SK-N-SH treated with all-trans-retinoic acid at 6 μM for 48 hours (cell line): Measurements from ENCODE around the gene IL17B.
"Not testable (repeated sequence)": the region's sequence is repeated elsewhere in the genome, so short reads cannot be mapped to it uniquely, and the experiment has no call there.

ENCODE experiments used
- ATAC-seq: fragments of 200-7000 bp; cut with Tn5 transposase; 3 replicates; pipeline ENCODE4 v1.9.1; 2020; ENCODE audit warnings: mild to moderate bottlenecking, moderate library complexity
- ARNTL ChIP-seq: fragments of 450-650 bp; formaldehyde crosslinking; IDR thresholded peaks from 2 replicates; pipeline ENCODE4 v1.5.0; 2020; ENCODE audit warnings: low read depth, mild to moderate bottlenecking, moderate library complexity, borderline replicate concordance
- BACH2 ChIP-seq: fragments of 250-450 bp; sonication (Bioruptor Pico); IDR thresholded peaks from 2 replicates; pipeline ENCODE4 v1.9.0; 2021; ENCODE audit warnings: mild to moderate bottlenecking, borderline replicate concordance
- CSDC2 ChIP-seq: fragments of 250-450 bp; sonication (Bioruptor Pico); IDR thresholded peaks from 2 replicates; pipeline ENCODE4 v1.5.0; 2020; ENCODE audit warnings: mild to moderate bottlenecking, moderate library complexity
- ESRRG ChIP-seq: fragments of 250-450 bp; sonication (Bioruptor Pico); IDR thresholded peaks from 2 replicates; pipeline ENCODE4 v1.6.1; 2021; ENCODE audit warnings: mild to moderate bottlenecking
- GLIS3 ChIP-seq: fragments of 250-450 bp; sonication (Bioruptor Pico); IDR thresholded peaks from 2 replicates; pipeline ENCODE4 v1.5.0; 2020; ENCODE audit warnings: mild to moderate bottlenecking, moderate library complexity
- ISL1 ChIP-seq: fragments of 250-450 bp; sonication (Bioruptor Pico); IDR thresholded peaks from 2 replicates; pipeline ENCODE4 v2.1.2; 2022; ENCODE audit warnings: mild to moderate bottlenecking, moderate library complexity
- PPARA ChIP-seq: fragments of 250-450 bp; sonication (Bioruptor Pico); IDR thresholded peaks from 2 replicates; pipeline ENCODE4 v1.5.0; 2020; ENCODE audit warnings: mild to moderate bottlenecking, borderline replicate concordance
- RARB ChIP-seq: fragments of 250-450 bp; sonication (Bioruptor Pico); IDR thresholded peaks from 2 replicates; pipeline ENCODE4 v1.8.0; 2021; ENCODE audit warnings: mild to moderate bottlenecking, moderate library complexity
- SNAI2 ChIP-seq: fragments of 250-450 bp; sonication (Bioruptor Pico); IDR thresholded peaks from 2 replicates; pipeline ENCODE4 v1.5.0; 2020; ENCODE audit warnings: mild to moderate bottlenecking, moderate library complexity
- TCF4 ChIP-seq: fragments of 250-450 bp; sonication (Bioruptor Pico); IDR thresholded peaks from 2 replicates; pipeline ENCODE4 v1.8.0; 2021; ENCODE audit warnings: mild to moderate bottlenecking, moderate library complexity, borderline replicate concordance
- TOX ChIP-seq: fragments of 250-450 bp; sonication (Bioruptor Pico); IDR thresholded peaks from 2 replicates; pipeline ENCODE4 v1.8.0; 2021; ENCODE audit warnings: mild to moderate bottlenecking, moderate library complexity, borderline replicate concordance
- ZC3H10 ChIP-seq: fragments of 250-450 bp; sonication (Bioruptor Pico); IDR thresholded peaks from 2 replicates; pipeline ENCODE4 v1.5.1; 2021; ENCODE audit warnings: mild to moderate bottlenecking, moderate library complexity
- ZFP3 ChIP-seq: fragments of 250-450 bp; sonication (Bioruptor Pico); IDR thresholded peaks from 2 replicates; pipeline ENCODE4 v1.5.0; 2020; ENCODE audit warnings: mild to moderate bottlenecking, moderate library complexity
- ZFP30 ChIP-seq: fragments of 450-650 bp; formaldehyde crosslinking; IDR thresholded peaks from 2 replicates; pipeline ENCODE4 v1.5.0; 2022; ENCODE audit warnings: mild to moderate bottlenecking, moderate library complexity
- ZNF565 ChIP-seq: fragments of 450-650 bp; formaldehyde crosslinking; conservative IDR thresholded peaks from 2 replicates; pipeline ENCODE4 v1.5.0; 2020; ENCODE audit warnings: low read depth, mild to moderate bottlenecking, moderate library complexity
- ZNF70 ChIP-seq: fragments of 450-650 bp; formaldehyde crosslinking; IDR thresholded peaks from 2 replicates; pipeline ENCODE4 v1.5.0; 2020; ENCODE audit warnings: mild to moderate bottlenecking, moderate library complexity
- ZNF8 ChIP-seq: fragments of 450-650 bp; formaldehyde crosslinking; IDR thresholded peaks from 2 replicates; pipeline ENCODE4 v1.5.0; 2020; ENCODE audit warnings: mild to moderate bottlenecking, moderate library complexity
- TF ChIP-seq, protein P1 (sequence below): fragments of 250-450 bp; sonication (Bioruptor Pico); IDR thresholded peaks from 2 replicates; pipeline ENCODE4 v1.8.0; 2021; ENCODE audit warnings: low read depth, mild to moderate bottlenecking, moderate library complexity, borderline replicate concordance
- TF ChIP-seq, protein P2 (sequence below): fragments of 250-450 bp; sonication (Bioruptor Pico); IDR thresholded peaks from 2 replicates; pipeline ENCODE4 v1.8.0; 2020; ENCODE audit warnings: mild to moderate bottlenecking, moderate library complexity, borderline replicate concordance
- TF ChIP-seq, protein P3 (sequence below): fragments of 250-450 bp; sonication (Bioruptor Pico); IDR thresholded peaks from 2 replicates; pipeline ENCODE4 v1.5.0; 2020; ENCODE audit warnings: mild to moderate bottlenecking, moderate library complexity
- TF ChIP-seq, protein P4 (sequence below): fragments of 250-450 bp; sonication (Bioruptor Pico); IDR thresholded peaks from 2 replicates; pipeline ENCODE4 v1.5.1; 2021; ENCODE audit warnings: mild to moderate bottlenecking, moderate library complexity

IL17B gene

DNA sequence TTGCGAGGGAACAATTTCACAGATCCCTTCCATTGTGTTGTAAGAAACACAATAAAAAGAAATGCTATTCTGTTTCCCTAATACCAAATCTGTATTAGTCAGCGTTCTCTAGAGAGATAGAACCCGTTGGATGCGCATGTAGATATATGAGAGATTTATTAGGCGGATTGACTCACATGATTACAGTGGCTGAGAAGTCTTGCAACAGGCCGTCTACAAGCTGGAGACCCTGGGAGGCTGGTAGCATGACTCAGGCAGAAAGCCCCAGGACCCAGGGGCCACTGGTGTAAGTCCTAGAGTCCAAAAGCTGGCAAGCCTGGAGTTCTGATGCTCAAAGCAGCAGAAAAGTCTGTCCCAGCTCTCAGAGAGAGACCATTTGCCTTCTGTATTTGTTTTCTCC is 18.4 kb upstream of the IL17B start:
- TF ChIP-seq SNAI2 (CRISPR knock-in tag): no peak
- no peak for TF ChIP-seq ZFP3
- no peak for TF ChIP-seq RARB (CRISPR knock-in tag)
- no peak for TF ChIP-seq ESRRG
- no peak for TF ChIP-seq ZNF8 (CRISPR knock-in tag)
- TF ChIP-seq ZFP30 (CRISPR knock-in tag): no peak
- no peak; the same call in 2 of the 3 replicates for ATAC-seq

DNA sequence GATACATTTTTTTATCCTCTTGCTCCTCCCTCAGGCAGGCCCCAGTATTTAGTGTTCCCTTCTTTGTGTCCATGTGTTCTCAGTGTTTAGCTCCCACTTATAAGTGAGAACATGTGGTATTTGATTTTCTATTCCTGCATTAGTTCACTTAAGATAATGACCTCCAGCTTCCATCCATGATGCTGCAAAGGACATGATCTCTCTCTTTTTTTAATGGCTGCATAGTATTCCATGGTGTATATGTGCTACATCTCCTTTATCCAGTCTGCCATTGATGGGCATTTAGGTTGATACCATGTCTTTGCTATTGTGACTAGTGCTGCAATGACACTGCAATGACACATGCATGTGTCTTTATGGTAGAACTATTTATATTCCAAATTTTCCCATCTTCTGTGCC is 15.9 kb upstream of the IL17B start:
- peak; percentile 98 for TF ChIP-seq ZNF70 (CRISPR knock-in tag)
- not testable (repeated sequence) for ATAC-seq

DNA sequence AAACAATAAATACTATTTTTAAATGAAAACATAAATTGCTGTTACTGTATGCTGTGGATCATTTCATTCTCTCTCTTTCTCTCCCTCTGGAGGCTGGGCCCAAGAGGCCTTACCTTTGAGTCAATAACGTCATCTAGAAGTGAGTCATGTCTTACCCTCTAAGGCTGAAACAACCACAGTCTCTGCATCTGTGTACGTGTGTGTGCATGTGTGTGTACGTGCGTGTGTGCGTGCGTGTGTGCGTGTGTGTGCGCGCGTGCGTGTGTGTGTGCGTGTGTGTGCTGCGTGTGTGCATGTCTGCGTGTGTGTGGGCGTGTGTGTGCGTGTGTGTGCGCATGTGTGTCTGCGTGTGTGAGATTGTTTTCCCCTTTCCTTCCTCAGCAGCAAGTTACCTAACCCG is 13.6 kb upstream of the IL17B start:
- TF ChIP-seq SNAI2 (CRISPR knock-in tag) (no peak), ISL1 (CRISPR knock-in tag) (no peak), TOX (CRISPR knock-in tag) (no peak), RARB (CRISPR knock-in tag) (no peak), GLIS3 (CRISPR knock-in tag) (no peak), ZNF8 (CRISPR knock-in tag) (no peak), PPARA (CRISPR knock-in tag) (no peak), BACH2 (CRISPR knock-in tag) (no peak), ZNF565 (CRISPR knock-in tag) (no peak), ZFP3 (no peak), ESRRG (no peak), CSDC2 (CRISPR knock-in tag) (no peak), ARNTL (no peak), ZFP30 (CRISPR knock-in tag) (no peak), TCF4 (CRISPR knock-in tag) (no peak), ZC3H10 (CRISPR knock-in tag) (no peak)
- TF ChIP-seq, protein P1, sequence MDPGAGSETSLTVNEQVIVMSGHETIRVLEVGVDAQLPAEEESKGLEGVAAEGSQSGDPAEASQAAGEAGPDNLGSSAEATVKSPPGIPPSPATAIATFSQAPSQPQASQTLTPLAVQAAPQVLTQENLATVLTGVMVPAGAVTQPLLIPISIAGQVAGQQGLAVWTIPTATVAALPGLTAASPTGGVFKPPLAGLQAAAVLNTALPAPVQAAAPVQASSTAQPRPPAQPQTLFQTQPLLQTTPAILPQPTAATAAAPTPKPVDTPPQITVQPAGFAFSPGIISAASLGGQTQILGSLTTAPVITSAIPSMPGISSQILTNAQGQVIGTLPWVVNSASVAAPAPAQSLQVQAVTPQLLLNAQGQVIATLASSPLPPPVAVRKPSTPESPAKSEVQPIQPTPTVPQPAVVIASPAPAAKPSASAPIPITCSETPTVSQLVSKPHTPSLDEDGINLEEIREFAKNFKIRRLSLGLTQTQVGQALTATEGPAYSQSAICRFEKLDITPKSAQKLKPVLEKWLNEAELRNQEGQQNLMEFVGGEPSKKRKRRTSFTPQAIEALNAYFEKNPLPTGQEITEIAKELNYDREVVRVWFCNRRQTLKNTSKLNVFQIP (CRISPR knock-in tag): no peak
- TF ChIP-seq, protein P2, sequence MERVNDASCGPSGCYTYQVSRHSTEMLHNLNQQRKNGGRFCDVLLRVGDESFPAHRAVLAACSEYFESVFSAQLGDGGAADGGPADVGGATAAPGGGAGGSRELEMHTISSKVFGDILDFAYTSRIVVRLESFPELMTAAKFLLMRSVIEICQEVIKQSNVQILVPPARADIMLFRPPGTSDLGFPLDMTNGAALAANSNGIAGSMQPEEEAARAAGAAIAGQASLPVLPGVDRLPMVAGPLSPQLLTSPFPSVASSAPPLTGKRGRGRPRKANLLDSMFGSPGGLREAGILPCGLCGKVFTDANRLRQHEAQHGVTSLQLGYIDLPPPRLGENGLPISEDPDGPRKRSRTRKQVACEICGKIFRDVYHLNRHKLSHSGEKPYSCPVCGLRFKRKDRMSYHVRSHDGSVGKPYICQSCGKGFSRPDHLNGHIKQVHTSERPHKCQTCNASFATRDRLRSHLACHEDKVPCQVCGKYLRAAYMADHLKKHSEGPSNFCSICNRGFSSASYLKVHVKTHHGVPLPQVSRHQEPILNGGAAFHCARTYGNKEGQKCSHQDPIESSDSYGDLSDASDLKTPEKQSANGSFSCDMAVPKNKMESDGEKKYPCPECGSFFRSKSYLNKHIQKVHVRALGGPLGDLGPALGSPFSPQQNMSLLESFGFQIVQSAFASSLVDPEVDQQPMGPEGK (CRISPR knock-in tag): no peak
- TF ChIP-seq, protein P3, sequence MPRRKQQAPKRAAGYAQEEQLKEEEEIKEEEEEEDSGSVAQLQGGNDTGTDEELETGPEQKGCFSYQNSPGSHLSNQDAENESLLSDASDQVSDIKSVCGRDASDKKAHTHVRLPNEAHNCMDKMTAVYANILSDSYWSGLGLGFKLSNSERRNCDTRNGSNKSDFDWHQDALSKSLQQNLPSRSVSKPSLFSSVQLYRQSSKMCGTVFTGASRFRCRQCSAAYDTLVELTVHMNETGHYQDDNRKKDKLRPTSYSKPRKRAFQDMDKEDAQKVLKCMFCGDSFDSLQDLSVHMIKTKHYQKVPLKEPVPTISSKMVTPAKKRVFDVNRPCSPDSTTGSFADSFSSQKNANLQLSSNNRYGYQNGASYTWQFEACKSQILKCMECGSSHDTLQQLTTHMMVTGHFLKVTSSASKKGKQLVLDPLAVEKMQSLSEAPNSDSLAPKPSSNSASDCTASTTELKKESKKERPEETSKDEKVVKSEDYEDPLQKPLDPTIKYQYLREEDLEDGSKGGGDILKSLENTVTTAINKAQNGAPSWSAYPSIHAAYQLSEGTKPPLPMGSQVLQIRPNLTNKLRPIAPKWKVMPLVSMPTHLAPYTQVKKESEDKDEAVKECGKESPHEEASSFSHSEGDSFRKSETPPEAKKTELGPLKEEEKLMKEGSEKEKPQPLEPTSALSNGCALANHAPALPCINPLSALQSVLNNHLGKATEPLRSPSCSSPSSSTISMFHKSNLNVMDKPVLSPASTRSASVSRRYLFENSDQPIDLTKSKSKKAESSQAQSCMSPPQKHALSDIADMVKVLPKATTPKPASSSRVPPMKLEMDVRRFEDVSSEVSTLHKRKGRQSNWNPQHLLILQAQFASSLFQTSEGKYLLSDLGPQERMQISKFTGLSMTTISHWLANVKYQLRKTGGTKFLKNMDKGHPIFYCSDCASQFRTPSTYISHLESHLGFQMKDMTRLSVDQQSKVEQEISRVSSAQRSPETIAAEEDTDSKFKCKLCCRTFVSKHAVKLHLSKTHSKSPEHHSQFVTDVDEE (CRISPR knock-in tag): no peak
- TF ChIP-seq, protein P4, sequence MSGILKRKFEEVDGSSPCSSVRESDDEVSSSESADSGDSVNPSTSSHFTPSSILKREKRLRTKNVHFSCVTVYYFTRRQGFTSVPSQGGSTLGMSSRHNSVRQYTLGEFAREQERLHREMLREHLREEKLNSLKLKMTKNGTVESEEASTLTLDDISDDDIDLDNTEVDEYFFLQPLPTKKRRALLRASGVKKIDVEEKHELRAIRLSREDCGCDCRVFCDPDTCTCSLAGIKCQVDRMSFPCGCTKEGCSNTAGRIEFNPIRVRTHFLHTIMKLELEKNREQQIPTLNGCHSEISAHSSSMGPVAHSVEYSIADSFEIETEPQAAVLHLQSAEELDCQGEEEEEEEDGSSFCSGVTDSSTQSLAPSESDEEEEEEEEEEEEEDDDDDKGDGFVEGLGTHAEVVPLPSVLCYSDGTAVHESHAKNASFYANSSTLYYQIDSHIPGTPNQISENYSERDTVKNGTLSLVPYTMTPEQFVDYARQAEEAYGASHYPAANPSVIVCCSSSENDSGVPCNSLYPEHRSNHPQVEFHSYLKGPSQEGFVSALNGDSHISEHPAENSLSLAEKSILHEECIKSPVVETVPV (CRISPR knock-in tag): no peak

DNA sequence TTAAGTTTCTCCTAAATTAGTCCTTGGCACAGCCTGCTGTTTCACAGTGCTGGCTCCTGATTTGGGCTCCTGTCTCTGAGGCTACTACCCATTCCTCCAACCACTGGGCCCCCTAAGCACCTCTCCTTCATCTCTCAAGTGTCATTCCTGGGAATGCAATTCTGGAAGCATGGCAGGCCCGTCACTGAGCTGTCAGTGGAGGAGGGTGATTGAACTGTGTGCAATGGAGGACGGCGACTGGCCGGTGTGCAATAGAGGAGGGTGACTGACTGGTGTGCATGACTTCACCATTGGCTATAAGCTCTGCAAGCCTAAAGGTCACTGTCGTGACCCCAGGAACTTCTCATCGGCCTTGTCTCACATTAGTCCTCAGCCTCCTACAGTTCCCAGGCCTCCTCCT is 12.4 kb upstream of the IL17B start:
- no peak for ATAC-seq
- TF ChIP-seq, protein P3 (CRISPR knock-in tag): no peak
- TF ChIP-seq ESRRG (no peak), ZNF70 (CRISPR knock-in tag) (no peak)

More for the DNA sequence above, 13.6 kb upstream of the IL17B start:
- peak; percentile 77 for ATAC-seq

DNA sequence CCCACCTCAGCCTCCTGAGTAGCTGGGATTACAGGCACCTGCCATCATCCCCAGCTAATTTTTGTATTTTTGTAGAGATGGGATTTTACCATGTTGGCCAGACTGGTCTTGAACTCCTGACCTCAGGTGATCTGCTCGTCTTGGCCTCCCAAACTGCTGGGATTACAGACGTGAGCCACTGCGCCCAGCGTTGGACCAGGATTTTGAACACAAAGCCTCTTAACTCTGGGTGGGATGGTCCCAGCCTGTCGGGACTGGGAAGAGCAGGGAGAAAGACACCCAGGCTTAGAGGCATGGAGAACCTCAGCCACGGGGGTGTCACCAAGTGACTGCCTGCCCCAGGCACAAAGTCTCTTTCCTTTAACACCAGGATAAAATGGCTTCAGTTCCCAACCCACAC is 12.0 kb upstream of the IL17B start:
- not testable (repeated sequence) for ATAC-seq
